B cell (primary cell): ENCODE data around the gene MMRN2. TPM values are rescaled to one million over a fixed set of nuclear protein-coding genes. Genes with fewer than 3 reads are reported as not detected.
A peak's percentile ranks its signal among the peaks of the same experiment; 100 is the strongest.

Source experiments
- ATAC-seq: fragments of 200-7000 bp; cut with Tn5 transposase; one replicate; pipeline ENCODE4 v1.10.0; 2021; ENCODE audit warnings: low read depth, mild to moderate bottlenecking, moderate number of reproducible peaks, moderate library complexity
- CTCF ChIA-PET: fragments of 350-600 bp; sonication (Branson Sonifier 250); formaldehyde crosslinking; loops from one replicate; lab custom pipeline; 2021; ENCODE audit warnings: antibody characterized with exemption, inconsistent platforms; lab: Charles Lee
- POLR2A ChIA-PET: fragments of 350-600 bp; sonication (Branson Sonifier 250); formaldehyde crosslinking; loops from one replicate; lab custom pipeline; 2021; ENCODE audit warnings: antibody characterized with exemption; lab: Charles Lee
- DNase-seq: peaks from one replicate; pipeline ENCODE4 v3.0.0; 2013
- H2AFZ ChIP-seq: 2 replicates; pipeline ENCODE4 v1.6.1; 2012; ENCODE audit warnings: mild to moderate bottlenecking, low read depth, low read length; ENCODE audit not compliant: insufficient read depth, poor library complexity, severe bottlenecking
- H3K27ac ChIP-seq, 2 donors: 1 replicate in 1 of 2; 2 replicates in 1 of 2; pipeline ENCODE4 v1.5.1; 2012 to 2013; ENCODE audit warnings: low read length in 2 of 2, mild to moderate bottlenecking in 2 of 2, moderate library complexity in 1 of 2
- H3K27me3 ChIP-seq, 4 experiments: fragments of 200-600 bp in 1 of 4; sonication (generic) in 1 of 4; replicated peaks in 1 of 4; 1 replicate in 2 of 4; 2 replicates in 2 of 4; pipeline versions ENCODE4 v1.6.1 to v1.7.0; 2013 to 2016; ENCODE audit warnings: low read length in 3 of 4, mild to moderate bottlenecking in 2 of 4, mixed read lengths in 1 of 4, moderate library complexity in 1 of 4; ENCODE audit not compliant: insufficient read depth in 4 of 4, control insufficient read depth in 3 of 4; ENCODE audit errors: control extremely low read depth in 1 of 4
- H3K36me3 ChIP-seq, 2 experiments: replicated peaks in 1 of 2; 1 replicate in 1 of 2; 2 replicates in 1 of 2; pipeline versions ENCODE4 v1.6.1 to v1.7.1; 2013; ENCODE audit warnings: low read length in 1 of 2; ENCODE audit not compliant: insufficient read depth in 2 of 2, control insufficient read depth in 1 of 2; ENCODE audit errors: control extremely low read depth in 1 of 2, extremely low read depth in 1 of 2
- H3K4me1 ChIP-seq, 2 donors: fragments of 200-600 bp in 1 of 2; sonication (generic) in 1 of 2; 1 replicate in 1 of 2; 2 replicates in 1 of 2; pipeline versions ENCODE4 v1.5.1 to v1.6.1; 2013 to 2017; ENCODE audit warnings: low read length in 2 of 2; ENCODE audit not compliant: control insufficient read depth in 2 of 2, insufficient read depth in 2 of 2
- H3K4me2 ChIP-seq: replicated peaks from 2 replicates; pipeline ENCODE3; 2012; ENCODE audit warnings: mild to moderate bottlenecking, low read depth, low read length; ENCODE audit not compliant: poor library complexity, severe bottlenecking
- H3K4me3 ChIP-seq, 5 experiments: fragments of 200-600 bp in 1 of 5; sonication (generic) in 1 of 5; 1 replicate in 3 of 5; 2 replicates in 2 of 5; pipeline versions ENCODE4 v1.5.1 to v1.7.0; 2011 to 2016; ENCODE audit warnings: low read length in 4 of 5, mild to moderate bottlenecking in 4 of 5, low read depth in 2 of 5, control low read depth in 1 of 5, moderate library complexity in 1 of 5; ENCODE audit not compliant: insufficient read depth in 1 of 5; ENCODE audit errors: control extremely low read depth in 1 of 5, extremely low read depth in 1 of 5
- H3K79me2 ChIP-seq: fragments of 200-600 bp; sonication (generic); one replicate; pipeline ENCODE4 v1.6.0; 2016; ENCODE audit warnings: low read length; ENCODE audit not compliant: control insufficient read depth, insufficient read depth
- H3K9ac ChIP-seq: fragments of 200-600 bp; sonication (generic); 2 replicates; pipeline ENCODE4 v1.6.1; 2017; ENCODE audit warnings: mild to moderate bottlenecking, low read length, moderate library complexity
- H3K9me3 ChIP-seq, 3 donors: one replicate each; pipeline versions ENCODE4 v1.6.1 to v1.7.1; 2013; ENCODE audit warnings: low read length in 2 of 3; ENCODE audit not compliant: control insufficient read depth in 2 of 3, insufficient read depth in 1 of 3; ENCODE audit errors: control extremely low read depth in 1 of 3
- H4K20me1 ChIP-seq: 2 replicates; pipeline ENCODE4 v1.6.0; 2012; ENCODE audit warnings: mild to moderate bottlenecking, low read length; ENCODE audit not compliant: insufficient read depth, control insufficient read depth, poor library complexity, severe bottlenecking
- H3K27ac Mint-ChIP-seq: one replicate; pipeline ENCODE4 v1.8.0; 2021; ENCODE audit warnings: mixed read lengths
- H3K27me3 Mint-ChIP-seq: one replicate; pipeline ENCODE4 v1.8.0; 2021; ENCODE audit warnings: mixed read lengths
- H3K4me1 Mint-ChIP-seq: one replicate; pipeline ENCODE4 v1.8.0; 2021; ENCODE audit warnings: mixed read lengths
- H3K4me3 Mint-ChIP-seq: one replicate; pipeline ENCODE4 v1.8.0; 2021; ENCODE audit warnings: mixed read lengths
- H3K9me3 Mint-ChIP-seq: one replicate; pipeline ENCODE4 v1.8.0; 2022; ENCODE audit warnings: mixed read lengths; ENCODE audit not compliant: insufficient read depth
- CTCF ChIP-seq: fragments of 200-600 bp; IDR thresholded peaks from one replicate; pipeline ENCODE4 v1.8.0; 2022; ENCODE audit warnings: antibody characterized with exemption, mild to moderate bottlenecking
- EZH2 ChIP-seq: IDR thresholded peaks from 2 replicates; pipeline ENCODE4 v1.6.1; 2012; ENCODE audit warnings: borderline replicate concordance, low read depth, mild to moderate bottlenecking, moderate library complexity, low read length; ENCODE audit not compliant: insufficient read depth, poor library complexity, severe bottlenecking
- WGBS: methylation state at CpG from one replicate; pipeline ENCODE4 v1.1.5; 2013; ENCODE audit warnings: missing lambda C conversion rate; ENCODE audit not compliant: insufficient coverage; 5-methylcytosine and 5-hydroxymethylcytosine counted together
- intact Hi-C: fragments of 100-400 bp; cut with micrococcal nuclease; formaldehyde crosslinking; loops from one replicate; pipeline ENCODE4 v1.10.0; 2022
- polyA plus RNA-seq: library from polyadenylated mRNA; depleted of rRNA; stranded (reverse); fragments of >200 nt; gene quantifications from 2 replicates; pipeline ENCODE4 v1.2.3, GENCODE V29; 2012
- total RNA-seq, 2 donors: library from RNA; stranded (reverse); fragments of 120-200 nt in 1 of 2; gene quantifications; 1 replicate in 1 of 2; 2 replicates in 1 of 2; pipeline versions ENCODE4 v1.2.3 to v1.2.4, GENCODE V29; 2013 to 2022

Gene MMRN2
- total and polyA plus RNA-seq, 2 donors (not counting 1 experiment from before 2014, with no cell fraction given): 1.0 to 1.1 TPM

GRCh38 chr10:86965986-86966654, 8.7 kb upstream of the MMRN2 start:
- intact Hi-C loops: loop anchor here (1.0 kb wide), 2 partner anchors 27 to 255 kb away; no protein-coding TSS in a partner anchor
- no peak for ATAC-seq

More at GRCh38 chr10:86965986-86966654, 8.7 kb upstream of the MMRN2 start:
- H3K27ac ChIP-seq: no peak overlapping the region
- H3K79me2 ChIP-seq: no peaks in the 10 kb centered on the region
- no peaks in the 10 kb centered on the region for H3K36me3 ChIP-seq
- H3K9me3 ChIP-seq: peaks cover 0 to 12% (median 0%) of the 10 kb centered on the region in 3 donors
- peaks cover 24 to 50% of the 10 kb centered on the region in 2 donors for H3K4me1 ChIP-seq
- H3K4me3 ChIP-seq: peak overlapping the region in 2 of 5 experiments; percentile 23 to 33
- peak overlapping the region; percentile 25 for H3K9ac ChIP-seq
- H3K27me3 Mint-ChIP-seq: peaks cover 7% of the 10 kb centered on the region
- peak overlapping the region; percentile 59 for H2AFZ ChIP-seq
- H3K27me3 ChIP-seq: peaks cover 0 to 33% (median 15%) of the 10 kb centered on the region in 4 experiments
- no peak for DNase-seq
- H3K4me3 Mint-ChIP-seq: peak overlapping the region; percentile 75
- no peaks in the 10 kb centered on the region for H3K9me3 Mint-ChIP-seq
- peak overlapping the region; percentile 50 for H3K27ac Mint-ChIP-seq
- ChIA-PET CTCF (interaction anchor here (0.6 to 1.9 kb wide), 8 partner anchors 20 to 386 kb away, joined by 3 to 6 read pairs (median 4); no protein-coding TSS in a partner anchor), POLR2A (no interaction called here)
- peaks cover 32% of the 10 kb centered on the region for H3K4me1 Mint-ChIP-seq
- 30% methylated on average over 2 of the region's 11 CpGs for WGBS
- no peak for TF ChIP-seq CTCF
- no peak for TF ChIP-seq EZH2
- H4K20me1 ChIP-seq: no peaks in the 10 kb centered on the region
- H3K4me2 ChIP-seq: peak overlapping the region; percentile 59
